ENCODE measurements around the gene TRIM5.
"Not testable (repeated sequence)": the region's sequence is repeated elsewhere in the genome, so short reads cannot be mapped to it uniquely, and the experiment has no call there.

The TRIM5 gene, protein sequence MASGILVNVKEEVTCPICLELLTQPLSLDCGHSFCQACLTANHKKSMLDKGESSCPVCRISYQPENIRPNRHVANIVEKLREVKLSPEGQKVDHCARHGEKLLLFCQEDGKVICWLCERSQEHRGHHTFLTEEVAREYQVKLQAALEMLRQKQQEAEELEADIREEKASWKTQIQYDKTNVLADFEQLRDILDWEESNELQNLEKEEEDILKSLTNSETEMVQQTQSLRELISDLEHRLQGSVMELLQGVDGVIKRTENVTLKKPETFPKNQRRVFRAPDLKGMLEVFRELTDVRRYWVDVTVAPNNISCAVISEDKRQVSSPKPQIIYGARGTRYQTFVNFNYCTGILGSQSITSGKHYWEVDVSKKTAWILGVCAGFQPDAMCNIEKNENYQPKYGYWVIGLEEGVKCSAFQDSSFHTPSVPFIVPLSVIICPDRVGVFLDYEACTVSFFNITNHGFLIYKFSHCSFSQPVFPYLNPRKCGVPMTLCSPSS

DNA sequence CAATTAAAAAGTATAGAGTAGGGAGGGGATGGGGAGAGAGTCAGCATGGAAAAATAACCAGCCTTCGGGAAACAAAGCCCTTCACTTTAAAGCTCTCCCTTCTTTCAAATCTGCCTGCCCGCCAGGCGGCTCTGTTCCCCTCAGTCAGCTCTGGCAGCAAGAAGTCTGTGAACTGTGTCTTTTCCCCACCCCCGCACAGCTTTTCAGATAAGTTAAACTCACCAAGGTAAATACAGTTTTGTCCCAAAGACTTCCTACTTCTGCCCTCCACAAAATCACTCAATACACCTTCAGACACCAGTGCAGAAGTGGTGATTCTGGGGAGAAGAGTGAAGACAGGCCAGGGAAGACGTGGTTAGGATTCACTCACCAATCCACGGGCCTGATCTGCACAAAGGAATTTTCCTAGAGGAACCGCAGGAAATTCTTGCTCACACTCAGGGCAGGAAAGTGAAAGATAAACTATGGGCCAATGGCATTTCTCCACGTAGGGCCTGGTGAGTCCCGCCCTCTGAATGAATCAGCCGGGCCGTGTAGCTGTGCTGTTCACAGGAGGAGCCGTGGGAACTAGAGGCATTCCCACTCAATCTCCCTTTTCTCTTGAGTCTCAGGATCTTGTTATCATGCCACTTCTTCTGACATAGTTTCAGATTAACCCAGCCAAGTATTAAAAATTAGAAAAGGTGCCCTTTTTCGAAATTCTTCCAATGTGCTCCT is at the start of gene TRIM5:
TRIM5 (minus strand) TSS at position 429 of the 717 bp plus-strand sequence. CDS start 4,897 bp downstream, outside the sequence.
- peak; percentile 82 for DNase-seq

DNA sequence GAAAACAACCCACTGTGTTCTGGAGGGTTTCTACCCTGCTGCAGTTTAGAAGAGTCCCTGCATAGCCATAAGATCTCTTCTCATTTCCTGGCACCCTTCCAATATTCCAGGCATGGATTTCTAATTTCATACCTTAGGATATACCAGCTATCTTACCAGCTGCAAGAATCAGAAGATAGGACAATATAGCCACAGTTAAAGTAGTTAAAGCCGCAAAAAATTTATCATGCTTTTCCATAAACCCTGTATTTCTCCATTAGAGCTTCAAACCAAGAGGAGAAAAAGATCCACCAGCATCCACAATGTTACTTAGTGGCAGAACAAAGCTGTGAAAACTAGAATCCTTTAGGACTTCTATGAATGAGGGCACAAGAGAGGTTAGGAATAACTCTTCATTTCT is 42.8 kb upstream of the TRIM5 start:
- DNase-seq, result no peak

GRCh38 chr11:5726351-5726750 is 41.5 kb upstream of the TRIM5 start:
- no peak for DNase-seq

- no peak for DNase-seq
These were observed 37.7 kb upstream of the TRIM5 start for GRCh38 chr11:5722622-5723021.

- DNase-seq, result no peak
These were observed 35.0 kb upstream of the TRIM5 start for GRCh38 chr11:5719703-5720495.

- not testable (repeated sequence) for DNase-seq
These were observed 31.6 kb upstream of the TRIM5 start for GRCh38 chr11:5716518-5716917.

DNA sequence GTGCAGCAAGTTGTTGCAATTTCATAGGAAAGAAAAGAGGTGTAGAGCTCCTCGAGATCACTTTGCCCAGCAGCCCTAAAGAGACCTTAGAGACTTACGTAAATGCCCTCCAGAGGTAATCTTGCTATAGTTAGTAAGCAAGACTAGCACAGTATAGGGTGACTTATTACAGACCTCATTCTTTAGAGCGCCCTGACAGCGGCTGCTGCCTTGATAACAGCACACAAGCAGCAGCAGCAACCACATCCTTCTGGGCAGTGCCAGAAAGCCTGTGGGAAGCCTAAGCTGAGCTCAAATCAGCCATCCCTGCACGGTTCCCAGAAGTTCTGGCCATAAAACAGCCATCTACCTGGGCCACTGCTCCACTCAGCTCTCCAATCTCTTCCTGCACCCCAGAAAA is 28.8 kb upstream of the TRIM5 start:
- DNase-seq, result no peak

DNA sequence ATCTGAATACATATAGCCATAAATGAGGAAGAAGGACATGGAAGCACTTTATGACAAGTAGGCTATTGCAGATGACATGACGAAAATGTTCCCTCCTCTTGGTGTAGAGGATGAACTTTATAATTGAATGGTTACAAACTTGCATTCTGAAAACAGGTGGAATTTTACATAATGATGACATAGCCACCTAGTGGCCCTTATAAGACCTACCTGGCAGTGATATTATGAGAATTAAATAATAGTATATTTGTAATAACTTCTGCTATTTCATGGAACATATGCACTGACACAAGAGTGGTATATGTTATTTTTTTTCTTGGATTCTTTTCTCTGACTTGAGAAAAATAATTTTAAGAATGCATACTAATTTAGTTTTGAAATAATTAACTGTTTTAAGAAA is 27.6 kb upstream of the TRIM5 start:
- DNase-seq, result no peak

- no peak for DNase-seq
These were observed 20.8 kb upstream of the TRIM5 start for GRCh38 chr11:5705688-5706087.

GRCh38 chr11:5703741-5704536 is 19.1 kb upstream of the TRIM5 start:
- DNase-seq, result no peak

DNA sequence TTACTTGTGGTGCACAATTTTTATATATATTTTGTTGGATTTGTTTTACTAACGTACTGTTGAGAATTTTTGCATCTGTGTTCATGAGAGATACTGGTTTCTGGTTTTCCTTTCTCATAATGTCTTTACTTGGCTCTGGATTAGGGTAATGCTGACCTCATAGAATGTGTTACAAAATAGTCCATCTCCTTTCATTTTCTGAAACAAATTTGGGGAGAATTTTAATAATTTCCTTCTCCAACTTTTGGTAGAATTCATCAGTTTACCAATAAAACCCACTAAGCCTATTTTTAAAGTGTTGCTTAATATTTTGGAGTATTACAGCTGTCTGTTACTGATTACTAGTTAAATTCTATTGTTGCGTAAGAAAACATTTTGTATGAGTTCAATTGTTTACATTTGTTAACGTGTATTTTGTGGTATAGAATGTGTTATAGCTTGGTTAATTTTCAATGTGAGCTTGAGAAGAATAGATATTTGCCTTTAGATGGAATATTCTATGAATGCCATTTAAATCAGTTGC is 16.2 kb upstream of the TRIM5 start:
- no peak for DNase-seq

GRCh38 chr11:5700421-5701054 is 15.7 kb upstream of the TRIM5 start:
- DNase-seq, result no peak

GRCh38 chr11:5698281-5698680 is 13.4 kb upstream of the TRIM5 start:
- DNase-seq, result no peak

DNA sequence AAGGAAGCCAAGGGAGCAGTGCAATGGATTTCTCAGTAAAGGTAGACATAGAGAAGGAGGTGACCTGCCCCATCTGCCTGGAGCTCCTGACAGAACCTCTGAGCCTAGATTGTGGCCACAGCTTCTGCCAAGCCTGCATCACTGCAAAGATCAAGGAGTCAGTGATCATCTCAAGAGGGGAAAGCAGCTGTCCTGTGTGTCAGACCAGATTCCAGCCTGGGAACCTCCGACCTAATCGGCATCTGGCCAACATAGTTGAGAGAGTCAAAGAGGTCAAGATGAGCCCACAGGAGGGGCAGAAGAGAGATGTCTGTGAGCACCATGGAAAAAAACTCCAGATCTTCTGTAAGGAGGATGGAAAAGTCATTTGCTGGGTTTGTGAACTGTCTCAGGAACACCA is 11.3 kb upstream of the TRIM5 start:
- DNase-seq, result no peak

DNA sequence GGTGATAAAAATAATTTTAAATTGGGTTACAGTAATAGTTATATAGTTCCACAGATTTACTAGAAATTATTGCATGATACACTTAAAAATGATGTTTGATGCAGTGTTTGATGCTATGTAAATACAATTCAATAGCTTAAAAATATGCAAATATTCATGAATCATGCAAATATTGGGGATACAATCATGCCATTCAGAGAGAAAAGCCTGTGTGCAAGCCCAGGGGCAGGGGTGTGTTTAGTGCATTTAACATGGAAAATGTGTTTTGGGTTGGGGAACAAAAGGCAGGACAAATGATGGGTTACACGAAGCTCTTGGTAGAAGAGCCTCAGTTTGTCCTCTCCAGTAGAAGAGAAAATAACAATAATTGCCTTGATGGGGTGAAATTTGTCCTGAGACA is 10.7 kb upstream of the TRIM5 start:
- no peak for DNase-seq

GRCh38 chr11:5694642-5695041 is 9.8 kb upstream of the TRIM5 start:
- DNase-seq, result peak; percentile 37 to 41

DNA sequence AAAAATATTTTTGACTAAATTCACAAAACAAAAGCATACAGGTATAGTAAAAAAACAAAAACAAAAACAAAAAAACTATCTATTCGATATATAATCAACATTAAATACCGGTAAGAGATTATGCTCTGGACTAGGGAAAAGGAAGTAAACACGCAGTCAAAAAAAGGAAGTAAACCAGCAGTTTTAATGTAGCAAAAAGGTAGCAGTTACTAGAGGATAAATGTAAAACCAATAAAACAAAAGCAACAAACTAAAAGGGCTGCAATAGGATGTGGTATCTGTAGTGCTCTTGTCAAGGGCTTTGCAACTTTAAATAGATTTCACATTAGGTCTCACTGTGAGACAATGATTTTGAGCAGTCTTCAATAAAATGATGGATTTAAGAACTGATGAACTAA is 7.1 kb upstream of the TRIM5 start:
- no peak for DNase-seq

DNA sequence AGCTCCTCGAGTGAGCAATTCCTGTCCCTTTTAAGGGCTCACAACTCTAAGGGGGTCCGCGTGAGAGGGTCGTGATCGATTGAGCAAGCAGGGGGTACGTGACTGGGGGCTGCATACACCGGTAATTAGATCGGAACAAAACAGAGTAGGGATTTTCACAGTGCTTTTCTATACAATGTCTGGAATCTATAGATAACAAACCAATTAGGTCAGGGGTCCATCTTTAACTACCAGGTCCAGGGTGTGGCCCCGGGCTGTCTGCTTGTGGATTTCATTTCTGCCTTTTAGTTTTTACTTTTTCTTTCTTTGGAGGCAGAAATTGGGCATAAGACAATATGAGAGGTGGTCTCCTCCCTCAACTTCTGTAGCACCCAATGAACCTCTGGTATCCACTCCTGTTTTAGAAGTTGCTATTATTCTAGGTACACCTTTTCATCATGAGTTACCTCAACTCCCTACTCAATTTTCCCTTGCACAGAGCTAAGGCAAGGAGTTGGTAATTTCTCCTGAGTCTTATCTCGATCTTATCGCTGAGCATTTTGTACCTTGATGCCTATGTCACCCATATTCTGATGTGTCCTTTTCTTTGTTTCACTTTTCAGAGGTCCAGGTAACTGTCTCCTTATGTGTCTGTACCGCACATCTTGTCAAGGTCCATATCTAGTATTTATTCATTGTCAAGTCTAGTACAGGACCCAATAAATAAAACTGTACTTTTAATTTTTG is 6.5 kb upstream of the TRIM5 start:
- not testable (repeated sequence) for DNase-seq

DNA sequence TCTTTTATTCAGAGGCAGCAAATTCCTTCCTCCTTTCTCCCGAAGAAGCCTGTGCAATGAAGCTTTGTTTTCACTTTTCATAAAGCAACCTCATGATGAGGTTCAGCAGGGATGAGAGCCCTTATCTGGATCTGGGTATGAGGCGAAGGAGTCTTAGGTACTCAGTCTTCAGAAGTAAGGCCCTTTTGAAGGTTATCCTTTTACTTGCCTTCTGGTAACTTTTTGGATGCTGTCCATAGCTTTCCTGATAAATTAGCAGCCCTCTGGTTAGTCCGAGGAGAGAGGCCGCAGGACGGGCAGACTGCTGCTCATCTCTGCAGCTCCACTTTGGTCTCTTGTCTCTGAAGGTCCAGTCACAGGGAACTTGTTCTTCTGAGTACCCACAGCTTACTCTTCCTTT is 5.9 kb upstream of the TRIM5 start:
- DNase-seq, result no peak

- no peak for DNase-seq
These were observed 5.3 kb upstream of the TRIM5 start for GRCh38 chr11:5690216-5690615.

DNA sequence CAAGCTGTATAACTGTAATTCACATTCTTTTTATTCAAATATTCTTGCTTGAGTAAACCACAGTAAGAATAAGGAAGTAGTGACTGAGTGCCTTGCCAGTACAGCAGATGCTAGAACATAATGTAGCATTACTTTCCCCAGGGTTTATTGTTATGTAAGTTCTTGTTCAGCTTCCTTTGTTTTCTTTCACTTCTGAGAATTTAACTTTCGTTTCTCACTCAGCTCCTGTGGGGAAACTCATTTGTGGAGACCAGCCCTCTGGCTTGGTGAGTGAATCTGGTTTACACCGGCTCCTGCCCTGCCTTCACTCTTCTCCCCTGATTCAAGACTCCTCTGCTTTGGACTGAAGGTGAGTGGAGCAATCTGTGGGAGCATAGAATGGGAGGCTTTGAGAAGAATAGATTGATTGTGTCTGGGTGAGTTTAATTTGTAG is 4.7 kb upstream of the TRIM5 start, which contains the start of gene TRIM22:
TRIM22 (plus strand) TSS at position 240 of the 433 bp plus-strand sequence. CDS start 6,443 bp downstream, outside the sequence.
- peak; percentile 49 to 56 for DNase-seq
